ENCODE measurements around the gene R3HDM2. TPM values are rescaled to one million over a fixed set of nuclear protein-coding genes. Genes with fewer than 3 reads are reported as not detected.

R3HDM2 gene
- total RNA-seq, 1 donor from 2014 or later = 19.2 TPM

DNA sequence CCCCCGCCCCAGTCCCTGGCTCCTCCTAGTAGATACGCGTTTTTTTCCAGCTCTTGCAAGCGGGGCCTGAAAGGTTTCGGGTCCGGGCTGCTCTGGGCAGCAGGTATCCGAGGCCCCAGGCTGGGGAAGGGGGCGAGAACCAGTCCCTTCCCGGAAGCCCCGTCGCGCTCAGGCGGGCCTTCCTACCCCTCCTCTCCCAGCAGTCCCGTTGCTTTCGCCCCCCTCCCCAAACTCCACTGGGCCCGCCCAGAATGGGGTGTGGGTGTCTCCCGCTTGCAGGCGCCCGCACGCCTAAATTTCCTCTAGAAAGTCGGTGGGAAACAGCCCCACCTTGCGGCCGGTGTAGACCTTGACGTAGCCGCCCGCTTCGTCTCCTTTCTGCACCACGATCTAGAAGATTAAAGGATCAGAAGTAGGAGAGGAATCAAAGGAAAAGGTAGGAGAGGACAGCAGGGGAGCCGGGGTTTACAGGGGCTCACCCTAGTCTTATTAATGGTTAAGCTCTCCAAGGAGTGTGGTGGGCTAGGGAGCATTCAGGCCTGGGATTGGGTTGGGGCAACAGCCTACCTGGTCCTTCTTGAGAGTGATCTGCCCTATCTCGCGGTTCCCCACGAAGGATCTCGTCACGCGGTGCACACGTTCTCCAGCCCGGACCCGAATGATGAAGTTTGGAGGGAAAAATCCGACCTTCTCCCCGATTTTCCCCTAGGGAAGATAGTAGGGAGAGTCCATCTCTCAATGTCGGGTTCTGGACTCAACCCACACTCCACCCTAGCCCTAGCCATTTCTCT, 187.1 kb downstream of the R3HDM2 start:
- Histone ChIP-seq H3K36me3 (ENCODE audit: insufficient read depth, low read length) (no peaks in the 10 kb centered on the region), H3K27ac (ENCODE audit: low read depth, low read length) (no peak overlapping the region), H3K79me2 (ENCODE audit: insufficient read depth, low read length) (no peaks in the 10 kb centered on the region), H4K20me1 (ENCODE audit: insufficient read depth, low read length) (peaks cover 14% of the 10 kb centered on the region), H3K4me1 (ENCODE audit: insufficient read depth, low read length) (peaks cover 30% of the 10 kb centered on the region), H2AFZ (ENCODE audit: low read depth, low read length) (no peak overlapping the region), H3K4me2 (ENCODE audit: low read length) (peak overlapping the region; percentile 88), H3K9me3 (ENCODE audit: insufficient read depth, low read depth, low read length) (no peaks in the 10 kb centered on the region), H3K9ac (ENCODE audit: low read length) (peak overlapping the region; percentile 20), H3K27me3 (ENCODE audit: insufficient read depth, low read length) (peaks cover 21% of the 10 kb centered on the region), H3K4me3 (ENCODE audit: insufficient read depth, low read depth, low read length) (no peak overlapping the region)
- no peaks in the 10 kb centered on the region for H3K9me3 Mint-ChIP-seq (ENCODE audit: unreplicated experiment)
- DNase-seq (ENCODE audit: low read depth) (no peak), FAIRE-seq (no peak)
- peak overlapping the region; percentile 70 for H3K4me3 Mint-ChIP-seq (ENCODE audit: unreplicated experiment)
- H3K27me3 Mint-ChIP-seq (ENCODE audit: low read depth, unreplicated experiment) = peaks cover 30% of the 10 kb centered on the region
- peak overlapping the region; percentile 53 for H3K27ac Mint-ChIP-seq (ENCODE audit: unreplicated experiment)
- H3K36me3 Mint-ChIP-seq (ENCODE audit: low read depth, unreplicated experiment) = peaks cover 8% of the 10 kb centered on the region
- TF ChIP-seq, protein P1, sequence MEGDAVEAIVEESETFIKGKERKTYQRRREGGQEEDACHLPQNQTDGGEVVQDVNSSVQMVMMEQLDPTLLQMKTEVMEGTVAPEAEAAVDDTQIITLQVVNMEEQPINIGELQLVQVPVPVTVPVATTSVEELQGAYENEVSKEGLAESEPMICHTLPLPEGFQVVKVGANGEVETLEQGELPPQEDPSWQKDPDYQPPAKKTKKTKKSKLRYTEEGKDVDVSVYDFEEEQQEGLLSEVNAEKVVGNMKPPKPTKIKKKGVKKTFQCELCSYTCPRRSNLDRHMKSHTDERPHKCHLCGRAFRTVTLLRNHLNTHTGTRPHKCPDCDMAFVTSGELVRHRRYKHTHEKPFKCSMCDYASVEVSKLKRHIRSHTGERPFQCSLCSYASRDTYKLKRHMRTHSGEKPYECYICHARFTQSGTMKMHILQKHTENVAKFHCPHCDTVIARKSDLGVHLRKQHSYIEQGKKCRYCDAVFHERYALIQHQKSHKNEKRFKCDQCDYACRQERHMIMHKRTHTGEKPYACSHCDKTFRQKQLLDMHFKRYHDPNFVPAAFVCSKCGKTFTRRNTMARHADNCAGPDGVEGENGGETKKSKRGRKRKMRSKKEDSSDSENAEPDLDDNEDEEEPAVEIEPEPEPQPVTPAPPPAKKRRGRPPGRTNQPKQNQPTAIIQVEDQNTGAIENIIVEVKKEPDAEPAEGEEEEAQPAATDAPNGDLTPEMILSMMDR (IDR thresholded peaks at IDR 0.05; ENCODE audit: insufficient read depth, low read depth, low read length) = peak; percentile 68
- TF ChIP-seq EZH2 (IDR thresholded peaks at IDR 0.05; ENCODE audit: insufficient read depth, low read length) = no peak
- peaks cover 19% of the 10 kb centered on the region for H3K4me1 Mint-ChIP-seq (ENCODE audit: low read depth, unreplicated experiment)

GRCh38 chr12:57242691-57243454, 188.0 kb downstream of the R3HDM2 start:
- FAIRE-seq = no peak
- peak overlapping the region; percentile 20 for H3K9ac ChIP-seq (ENCODE audit: low read length)
- H3K4me3 ChIP-seq (ENCODE audit: insufficient read depth, low read depth, low read length) = peak overlapping the region; percentile 17
- H4K20me1 ChIP-seq (ENCODE audit: insufficient read depth, low read length) = peaks cover 14% of the 10 kb centered on the region
- H3K36me3 ChIP-seq (ENCODE audit: insufficient read depth, low read length) = no peaks in the 10 kb centered on the region
- TF ChIP-seq, protein P1 (IDR thresholded peaks at IDR 0.05; ENCODE audit: insufficient read depth, low read depth, low read length) = peak; percentile 28
- no peak for TF ChIP-seq EZH2 (IDR thresholded peaks at IDR 0.05; ENCODE audit: insufficient read depth, low read length)
- H3K27ac Mint-ChIP-seq (ENCODE audit: unreplicated experiment) = peak overlapping the region; percentile 26
- peak overlapping the region; percentile 46 for H3K4me3 Mint-ChIP-seq (ENCODE audit: unreplicated experiment)
- peaks cover 30% of the 10 kb centered on the region for H3K27me3 Mint-ChIP-seq (ENCODE audit: low read depth, unreplicated experiment)
- H3K4me1 Mint-ChIP-seq (ENCODE audit: low read depth, unreplicated experiment) = peaks cover 21% of the 10 kb centered on the region
- H3K9me3 ChIP-seq (ENCODE audit: insufficient read depth, low read depth, low read length) = no peaks in the 10 kb centered on the region
- H3K79me2 ChIP-seq (ENCODE audit: insufficient read depth, low read length) = no peaks in the 10 kb centered on the region
- DNase-seq (ENCODE audit: low read depth) = no peak
- H2AFZ ChIP-seq (ENCODE audit: low read depth, low read length) = no peak overlapping the region
- peak overlapping the region; percentile 88 for H3K4me2 ChIP-seq (ENCODE audit: low read length)
- H3K9me3 Mint-ChIP-seq (ENCODE audit: unreplicated experiment) = no peaks in the 10 kb centered on the region
- peaks cover 30% of the 10 kb centered on the region for H3K4me1 ChIP-seq (ENCODE audit: insufficient read depth, low read length)
- H3K27ac ChIP-seq (ENCODE audit: low read depth, low read length) = no peak overlapping the region
- peaks cover 25% of the 10 kb centered on the region for H3K27me3 ChIP-seq (ENCODE audit: insufficient read depth, low read length)
- H3K36me3 Mint-ChIP-seq (ENCODE audit: low read depth, unreplicated experiment) = peaks cover 6% of the 10 kb centered on the region

All from astrocyte (in vitro differentiated cells and primary cell).